ENCODE data around the gene CATSPER2.
"Not testable (repeated sequence)": the region's sequence is repeated elsewhere in the genome, so short reads cannot be mapped to it uniquely, and the experiment has no call there.

The CATSPER2 gene

DNA sequence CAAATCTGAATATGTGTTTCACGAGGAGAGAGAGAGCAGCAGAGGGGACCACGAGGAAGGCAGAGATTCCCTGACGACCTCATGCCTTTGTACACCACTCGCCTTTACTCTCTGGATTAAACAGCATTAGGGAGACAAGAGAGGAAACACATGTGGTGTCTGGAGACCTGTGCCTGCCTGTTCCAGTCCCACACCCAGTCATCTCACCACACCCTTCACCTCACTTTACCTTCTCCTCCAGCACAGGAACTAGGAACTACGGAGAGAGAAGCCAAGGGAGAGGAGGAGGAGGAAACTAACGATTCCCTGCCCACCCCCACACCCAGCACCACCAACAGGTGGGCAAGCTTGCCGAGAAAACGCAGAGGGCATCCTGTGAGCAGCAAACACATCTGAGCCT, 55.8 kb downstream of the CATSPER2 start:
- DNase-seq = not testable (repeated sequence)

DNA sequence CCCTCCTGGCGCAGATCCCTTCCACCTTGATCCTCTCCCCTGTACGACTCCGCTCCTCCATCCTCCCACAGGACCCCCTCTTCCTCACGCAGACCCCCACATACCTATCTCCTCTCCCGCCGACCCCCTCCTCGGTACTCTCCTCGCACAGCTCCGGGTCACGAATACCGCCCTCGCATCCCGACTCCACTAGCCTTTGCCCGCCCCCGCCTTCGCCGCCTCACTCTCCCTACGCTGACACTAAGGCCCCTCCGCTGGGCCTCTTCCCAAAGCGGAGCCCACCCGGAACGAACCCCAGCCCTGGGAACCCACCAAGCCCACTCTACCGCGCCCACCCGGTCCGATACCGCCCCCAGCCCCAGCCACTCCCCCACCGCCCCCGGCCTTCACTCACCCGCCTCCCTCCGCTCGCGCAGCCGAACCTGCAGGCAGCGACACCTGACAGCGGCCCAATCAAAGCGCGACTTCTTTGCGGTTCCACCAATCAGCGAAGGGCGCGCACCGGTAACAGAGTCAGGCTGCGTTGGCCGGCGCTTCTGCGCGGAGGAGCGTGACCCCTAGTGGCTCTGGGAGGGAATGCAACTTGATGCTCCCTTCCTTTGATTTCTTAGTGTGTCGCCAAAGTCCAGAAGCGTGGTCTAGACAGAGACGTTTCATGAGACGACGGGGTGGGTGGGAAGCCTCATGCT, 58.7 kb downstream of the CATSPER2 start, which contains the start of gene PPIP5K1:
PPIP5K1 (minus strand) TSS at position 431 of the 689 bp plus-strand sequence. CDS start 5,704 bp downstream, outside the sequence.
- DNase-seq = not testable (repeated sequence)
